ENCODE measurements around the gene PRDM2.

- no peak for TF ChIP-seq CTCF (IDR thresholded peaks at IDR 0.05; ENCODE audit: insufficient read depth, low read length, poor library complexity, severe bottlenecking)
- TF ChIP-seq EZH2phosphoT487 (conservative IDR thresholded peaks at IDR 0.05; ENCODE audit: low read length), result no peak
Observed at GRCh38 chr1:13836136-13836535, 136.1 kb downstream of the PRDM2 start.

All from SU-DHL-6 (cell line).